Measurements from ENCODE around the gene ABCB6.

- TF ChIP-seq, protein P1, sequence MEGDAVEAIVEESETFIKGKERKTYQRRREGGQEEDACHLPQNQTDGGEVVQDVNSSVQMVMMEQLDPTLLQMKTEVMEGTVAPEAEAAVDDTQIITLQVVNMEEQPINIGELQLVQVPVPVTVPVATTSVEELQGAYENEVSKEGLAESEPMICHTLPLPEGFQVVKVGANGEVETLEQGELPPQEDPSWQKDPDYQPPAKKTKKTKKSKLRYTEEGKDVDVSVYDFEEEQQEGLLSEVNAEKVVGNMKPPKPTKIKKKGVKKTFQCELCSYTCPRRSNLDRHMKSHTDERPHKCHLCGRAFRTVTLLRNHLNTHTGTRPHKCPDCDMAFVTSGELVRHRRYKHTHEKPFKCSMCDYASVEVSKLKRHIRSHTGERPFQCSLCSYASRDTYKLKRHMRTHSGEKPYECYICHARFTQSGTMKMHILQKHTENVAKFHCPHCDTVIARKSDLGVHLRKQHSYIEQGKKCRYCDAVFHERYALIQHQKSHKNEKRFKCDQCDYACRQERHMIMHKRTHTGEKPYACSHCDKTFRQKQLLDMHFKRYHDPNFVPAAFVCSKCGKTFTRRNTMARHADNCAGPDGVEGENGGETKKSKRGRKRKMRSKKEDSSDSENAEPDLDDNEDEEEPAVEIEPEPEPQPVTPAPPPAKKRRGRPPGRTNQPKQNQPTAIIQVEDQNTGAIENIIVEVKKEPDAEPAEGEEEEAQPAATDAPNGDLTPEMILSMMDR (IDR thresholded peaks at IDR 0.05; ENCODE audit: borderline replicate concordance, extremely low read depth, low read length, poor library complexity, severe bottlenecking) = no peak
- no peak for TF ChIP-seq EZH2 (IDR thresholded peaks at IDR 0.05; ENCODE audit: borderline replicate concordance, low read depth, low read length, severe bottlenecking)
Measured at GRCh38 chr2:219234331-219234730, 15.6 kb upstream of the ABCB6 start.

Data from DND-41 (cell line).